Measurements from ENCODE around the gene RGL3.
A peak's percentile ranks its signal among the peaks of the same experiment; 100 is the strongest.

The RGL3 gene

DNA sequence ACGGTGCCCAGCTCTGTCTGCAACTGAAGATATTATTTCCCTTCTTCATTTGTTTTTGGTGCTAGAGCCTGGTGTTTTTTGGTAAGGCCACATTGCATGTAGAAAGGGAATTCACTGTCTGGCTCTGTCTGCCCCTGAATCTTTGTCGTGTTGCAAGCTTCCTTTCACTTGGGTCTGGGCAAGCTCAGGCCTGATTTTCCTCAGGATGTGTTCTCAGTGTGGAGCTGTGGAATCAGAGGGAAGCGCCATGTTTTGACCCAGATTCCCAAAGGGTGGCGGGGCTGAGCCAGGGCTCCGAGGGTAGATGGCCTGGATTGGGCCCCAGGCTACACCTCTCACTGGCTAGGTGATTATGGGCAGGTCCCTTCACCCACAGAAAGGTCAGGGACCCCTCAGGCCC, 24.9 kb upstream of the RGL3 start:
- H3K27ac ChIP-seq (replicated peaks), result no peak overlapping the region
- H3K4me3 ChIP-seq (replicated peaks; ENCODE audit: insufficient read depth, low read length), result no peak overlapping the region
- TF ChIP-seq, protein P1, sequence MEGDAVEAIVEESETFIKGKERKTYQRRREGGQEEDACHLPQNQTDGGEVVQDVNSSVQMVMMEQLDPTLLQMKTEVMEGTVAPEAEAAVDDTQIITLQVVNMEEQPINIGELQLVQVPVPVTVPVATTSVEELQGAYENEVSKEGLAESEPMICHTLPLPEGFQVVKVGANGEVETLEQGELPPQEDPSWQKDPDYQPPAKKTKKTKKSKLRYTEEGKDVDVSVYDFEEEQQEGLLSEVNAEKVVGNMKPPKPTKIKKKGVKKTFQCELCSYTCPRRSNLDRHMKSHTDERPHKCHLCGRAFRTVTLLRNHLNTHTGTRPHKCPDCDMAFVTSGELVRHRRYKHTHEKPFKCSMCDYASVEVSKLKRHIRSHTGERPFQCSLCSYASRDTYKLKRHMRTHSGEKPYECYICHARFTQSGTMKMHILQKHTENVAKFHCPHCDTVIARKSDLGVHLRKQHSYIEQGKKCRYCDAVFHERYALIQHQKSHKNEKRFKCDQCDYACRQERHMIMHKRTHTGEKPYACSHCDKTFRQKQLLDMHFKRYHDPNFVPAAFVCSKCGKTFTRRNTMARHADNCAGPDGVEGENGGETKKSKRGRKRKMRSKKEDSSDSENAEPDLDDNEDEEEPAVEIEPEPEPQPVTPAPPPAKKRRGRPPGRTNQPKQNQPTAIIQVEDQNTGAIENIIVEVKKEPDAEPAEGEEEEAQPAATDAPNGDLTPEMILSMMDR (IDR thresholded peaks at IDR 0.05; ENCODE audit: insufficient read depth, low read length), result no peak
- TF ChIP-seq, protein P2, sequence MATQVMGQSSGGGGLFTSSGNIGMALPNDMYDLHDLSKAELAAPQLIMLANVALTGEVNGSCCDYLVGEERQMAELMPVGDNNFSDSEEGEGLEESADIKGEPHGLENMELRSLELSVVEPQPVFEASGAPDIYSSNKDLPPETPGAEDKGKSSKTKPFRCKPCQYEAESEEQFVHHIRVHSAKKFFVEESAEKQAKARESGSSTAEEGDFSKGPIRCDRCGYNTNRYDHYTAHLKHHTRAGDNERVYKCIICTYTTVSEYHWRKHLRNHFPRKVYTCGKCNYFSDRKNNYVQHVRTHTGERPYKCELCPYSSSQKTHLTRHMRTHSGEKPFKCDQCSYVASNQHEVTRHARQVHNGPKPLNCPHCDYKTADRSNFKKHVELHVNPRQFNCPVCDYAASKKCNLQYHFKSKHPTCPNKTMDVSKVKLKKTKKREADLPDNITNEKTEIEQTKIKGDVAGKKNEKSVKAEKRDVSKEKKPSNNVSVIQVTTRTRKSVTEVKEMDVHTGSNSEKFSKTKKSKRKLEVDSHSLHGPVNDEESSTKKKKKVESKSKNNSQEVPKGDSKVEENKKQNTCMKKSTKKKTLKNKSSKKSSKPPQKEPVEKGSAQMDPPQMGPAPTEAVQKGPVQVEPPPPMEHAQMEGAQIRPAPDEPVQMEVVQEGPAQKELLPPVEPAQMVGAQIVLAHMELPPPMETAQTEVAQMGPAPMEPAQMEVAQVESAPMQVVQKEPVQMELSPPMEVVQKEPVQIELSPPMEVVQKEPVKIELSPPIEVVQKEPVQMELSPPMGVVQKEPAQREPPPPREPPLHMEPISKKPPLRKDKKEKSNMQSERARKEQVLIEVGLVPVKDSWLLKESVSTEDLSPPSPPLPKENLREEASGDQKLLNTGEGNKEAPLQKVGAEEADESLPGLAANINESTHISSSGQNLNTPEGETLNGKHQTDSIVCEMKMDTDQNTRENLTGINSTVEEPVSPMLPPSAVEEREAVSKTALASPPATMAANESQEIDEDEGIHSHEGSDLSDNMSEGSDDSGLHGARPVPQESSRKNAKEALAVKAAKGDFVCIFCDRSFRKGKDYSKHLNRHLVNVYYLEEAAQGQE (IDR thresholded peaks at IDR 0.05; ENCODE audit: insufficient replicate concordance, low read depth), result no peak
- no peak for TF ChIP-seq POLR2AphosphoS5 (IDR thresholded peaks at IDR 0.05; ENCODE audit: low read depth)
- DNase-seq (ENCODE audit: low read depth in 1 of 2, low spot score in 1 of 2), result no peak
- H3K27me3 ChIP-seq (ENCODE audit: insufficient read depth, poor library complexity, severe bottlenecking), result no peaks in the 10 kb centered on the region

DNA sequence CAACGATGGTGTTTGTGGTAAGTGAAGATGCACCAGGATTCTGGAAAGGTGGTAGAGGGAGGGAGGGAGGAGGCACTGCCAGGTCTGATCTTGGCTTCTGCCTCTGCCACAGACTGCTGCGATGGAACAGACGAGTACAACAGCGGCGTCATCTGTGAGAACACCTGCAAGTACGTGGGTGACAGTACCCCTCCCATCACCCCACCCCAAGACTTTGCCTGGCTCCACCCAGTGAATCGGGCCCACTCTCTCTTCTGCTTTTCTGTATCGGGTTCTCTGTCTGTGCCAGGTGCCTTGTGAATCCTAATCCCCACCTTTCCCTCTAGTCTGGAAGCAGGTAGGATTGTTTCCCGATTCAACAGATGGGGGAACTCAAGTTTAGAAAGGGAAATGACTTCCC, 18.8 kb upstream of the RGL3 start:
- no peak overlapping the region for H3K27ac ChIP-seq (replicated peaks)
- no peaks in the 10 kb centered on the region for H3K27me3 ChIP-seq (ENCODE audit: insufficient read depth, poor library complexity, severe bottlenecking)
- TF ChIP-seq, protein P1 (IDR thresholded peaks at IDR 0.05; ENCODE audit: insufficient read depth, low read length), result no peak
- TF ChIP-seq POLR2AphosphoS5 (IDR thresholded peaks at IDR 0.05; ENCODE audit: low read depth) (no peak), SPI1 (IDR thresholded peaks at IDR 0.05; ENCODE audit: borderline replicate concordance, low read depth) (no peak), GABPA (IDR thresholded peaks at IDR 0.05; ENCODE audit: low read depth) (no peak)
- TF ChIP-seq, protein P2 (IDR thresholded peaks at IDR 0.05; ENCODE audit: insufficient replicate concordance, low read depth), result no peak
- no peak overlapping the region for H3K4me3 ChIP-seq (replicated peaks; ENCODE audit: insufficient read depth, low read length)
- no peak for DNase-seq (ENCODE audit: low read depth in 1 of 2, low spot score in 1 of 2)

DNA sequence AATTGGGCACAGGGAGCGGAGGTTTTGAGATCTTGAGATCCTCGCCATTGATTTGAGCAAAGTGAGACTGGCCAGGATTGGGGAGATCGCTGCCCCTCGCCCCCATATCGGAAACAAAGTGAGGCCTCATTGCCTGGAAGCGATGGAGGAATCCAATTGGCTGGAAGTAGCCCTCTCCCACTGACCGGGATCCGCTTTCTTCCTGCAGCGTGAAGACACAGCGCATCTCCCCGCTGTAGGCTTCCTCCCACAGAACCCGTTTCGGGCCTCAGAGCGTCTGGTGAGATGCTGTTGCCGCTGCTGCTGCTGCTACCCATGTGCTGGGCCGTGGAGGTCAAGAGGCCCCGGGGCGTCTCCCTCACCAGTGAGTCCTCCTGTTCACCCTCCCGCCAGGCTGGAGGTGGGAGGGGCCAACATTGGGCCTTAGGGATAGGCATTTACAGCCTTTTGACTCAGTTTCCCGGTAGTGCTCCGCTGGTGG, 16.8 kb upstream of the RGL3 start:
- peak in 1 of 2 experiments; percentile 15 for DNase-seq (ENCODE audit: low read depth in 1 of 2, low spot score in 1 of 2)
- TF ChIP-seq, protein P1 (IDR thresholded peaks at IDR 0.05; ENCODE audit: insufficient read depth, low read length), result no peak
- TF ChIP-seq, protein P2 (IDR thresholded peaks at IDR 0.05; ENCODE audit: insufficient replicate concordance, low read depth), result no peak
- TF ChIP-seq GABPA (IDR thresholded peaks at IDR 0.05; ENCODE audit: low read depth) (no peak), POLR2AphosphoS5 (IDR thresholded peaks at IDR 0.05; ENCODE audit: low read depth) (no peak), SPI1 (IDR thresholded peaks at IDR 0.05; ENCODE audit: borderline replicate concordance, low read depth) (no peak)
- Histone ChIP-seq H3K4me3 (replicated peaks; ENCODE audit: insufficient read depth, low read length) (peak overlapping the region; percentile 85), H3K27me3 (ENCODE audit: insufficient read depth, poor library complexity, severe bottlenecking) (no peaks in the 10 kb centered on the region), H3K27ac (replicated peaks) (peak overlapping the region; percentile 87)
